Epithelial cell of esophagus (primary cell): ENCODE measurements around the gene BCAT1.

Experiments
- DNase-seq: peaks from one replicate; pipeline ENCODE4 v3.0.0; 2010; ENCODE audit warnings: low read depth
- H3K4me3 ChIP-seq: 2 replicates; pipeline ENCODE4 v1.5.1; 2011; ENCODE audit warnings: mild to moderate bottlenecking, low read length, control low read depth
- CTCF ChIP-seq: IDR thresholded peaks from 2 replicates; pipeline ENCODE4 v1.5.1; 2011; ENCODE audit warnings: low read depth, mild to moderate bottlenecking, low read length, control low read depth, inconsistent platforms; ENCODE audit not compliant: insufficient read depth; ENCODE audit errors: missing control alignments

Gene BCAT1

GRCh38 chr12:24948757-24949722, at the start of gene BCAT1:
TSS of gene BCAT1 (minus strand) at chr12:24949101. CDS start at chr12:24948932, 169 bp downstream.
- peak within 1 kb of the TSS; percentile 73 for H3K4me3 ChIP-seq
- no peak for TF ChIP-seq CTCF
- peak; percentile 43 for DNase-seq

GRCh38 chr12:24997970-24998582, 49.2 kb upstream of the BCAT1 start:
- no peak for DNase-seq
- H3K4me3 ChIP-seq = no peak overlapping the region
- no peak for TF ChIP-seq CTCF

GRCh38 chr12:24997496-24997895, 48.6 kb upstream of the BCAT1 start:
- no peak for DNase-seq
- TF ChIP-seq CTCF = no peak
- no peak overlapping the region for H3K4me3 ChIP-seq

GRCh38 chr12:24996820-24997219, 47.9 kb upstream of the BCAT1 start:
- H3K4me3 ChIP-seq = no peak overlapping the region
- TF ChIP-seq CTCF = no peak

GRCh38 chr12:24996102-24996797, 47.3 kb upstream of the BCAT1 start:
- no peak for DNase-seq
- TF ChIP-seq CTCF = no peak
- H3K4me3 ChIP-seq = no peak overlapping the region

More at GRCh38 chr12:24996820-24997219, 47.9 kb upstream of the BCAT1 start:
- DNase-seq = no peak

GRCh38 chr12:24993793-24994192, 44.9 kb upstream of the BCAT1 start:
- no peak for DNase-seq

More at GRCh38 chr12:24993793-24994192, 44.9 kb upstream of the BCAT1 start:
- no peak overlapping the region for H3K4me3 ChIP-seq
- TF ChIP-seq CTCF = no peak
